Measurements from ENCODE around the gene MIOS. TPM values are rescaled to one million over a fixed set of nuclear protein-coding genes. Genes with fewer than 3 reads are reported as not detected.
A peak's percentile ranks its signal among the peaks of the same experiment; 100 is the strongest.

The MIOS gene
- total and polyA plus RNA-seq, 2 of the 8 experiments (the other 6 are each of a cell fraction or from before 2014, with no cell fraction given): 15.5 to 50.7 TPM

DNA sequence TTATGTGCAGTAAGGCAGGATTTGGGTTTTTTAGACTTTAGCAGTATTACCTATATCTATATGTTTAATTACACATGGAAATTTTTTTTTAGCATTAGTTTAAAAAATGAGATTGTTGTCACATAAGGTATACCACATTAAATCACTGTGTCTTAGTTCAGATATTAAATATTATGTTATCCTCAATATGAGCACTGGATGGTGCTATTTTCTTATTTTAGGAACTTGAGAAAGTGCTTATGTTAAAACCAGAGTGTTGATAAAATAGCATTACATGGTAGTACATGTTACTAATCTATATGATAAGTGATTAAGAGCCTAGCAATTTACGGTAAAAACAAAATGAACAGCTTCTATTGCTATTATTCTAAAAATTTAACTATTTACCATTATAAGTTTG is 28.8 kb downstream of the MIOS start:
- H4K8ac ChIP-seq (ENCODE audit: extremely low read depth, insufficient read depth, low read length): no peak overlapping the region
- no peak overlapping the region for H3K56ac ChIP-seq (replicated peaks; ENCODE audit: insufficient read length, low read depth, low read length)
- no peak for TF ChIP-seq RBBP5 (IDR thresholded peaks at IDR 0.05; ENCODE audit: borderline replicate concordance, low read depth, low read length)
- TF ChIP-seq RAD21 (IDR thresholded peaks at IDR 0.05 in 1 of 2, conservative IDR thresholded peaks at IDR 0.05 in 1 of 2; ENCODE audit: low read depth in 2 of 2, low read length in 2 of 2): 0 out of 4 replicates have a peak, but pooled peaks of 1 of the 2 experiments have one; percentile 1
- no peak for TF ChIP-seq HDAC6 (IDR thresholded peaks at IDR 0.05; ENCODE audit: low read depth, low read length)
- H2BK5ac ChIP-seq (ENCODE audit: low read depth, low read length): no peak overlapping the region
- ChIA-PET CTCF (ENCODE audit: partially characterized antibody) (interaction anchor here (0.6 to 2.4 kb wide), 6 partner anchors 9 to 487 kb away, joined by 3 to 9 read pairs (median 4); no protein-coding TSS in a partner anchor), POLR2A (ENCODE audit: partially characterized antibody) (interaction anchor here (0.8 to 0.9 kb wide), 2 partner anchors 16 to 28 kb away, joined by 3 read pairs; no protein-coding TSS in a partner anchor)
- peaks cover 0 to 2% (median 0%) of the 10 kb centered on the region in 4 experiments; a peak in 1 of 7 replicates for H3K27me3 ChIP-seq (replicated peaks in 1 of 4; ENCODE audit: control insufficient read depth in 3 of 4, extremely low read depth in 1 of 4, insufficient read depth in 3 of 4, low read length in 3 of 4)
- H3K79me2 ChIP-seq (ENCODE audit: control insufficient read depth in 1 of 2, insufficient read depth in 2 of 2, low read length in 2 of 2): no peaks in the 10 kb centered on the region
- no peak overlapping the region for H3K9ac ChIP-seq (replicated peaks in 1 of 4; ENCODE audit: extremely low read depth in 1 of 4, low read depth in 3 of 4, low read length in 3 of 4)
- no peak overlapping the region for H3K4me2 ChIP-seq (ENCODE audit: insufficient read depth in 1 of 2, low read depth in 2 of 2, low read length in 2 of 2)
- H3K27ac ChIP-seq (ENCODE audit: low read depth, low read length): no peak overlapping the region
- no peak overlapping the region for H3K4me3 ChIP-seq (ENCODE audit: extremely low read depth in 1 of 4, insufficient read depth in 2 of 4, low read depth in 3 of 4, low read length in 4 of 4)
- no peak overlapping the region for H2AFZ ChIP-seq (ENCODE audit: low read length)
- no peak overlapping the region for H3K4ac ChIP-seq (replicated peaks; ENCODE audit: insufficient read length, low read depth, low read length)
- DNase-seq (ENCODE audit: low read depth in 1 of 2, low spot score in 2 of 2) (no peak), FAIRE-seq (no peak)
- WGBS, 2 experiments (ENCODE audit: extremely low coverage in 1 of 2, insufficient coverage in 1 of 2, insufficient read length in 1 of 2, insufficient replicate concordance in 2 of 2, low coverage in 1 of 2, low lambda C conversion rate in 2 of 2, missing lambda C conversion rate in 1 of 2): 93% methylated on average over 1 of the region's 1 CpG; no CpG with 5 or more reads in 1 of the 2 experiments
- no peak overlapping the region for H2BK20ac ChIP-seq (ENCODE audit: low read length)
- no peak overlapping the region for H3K14ac ChIP-seq (ENCODE audit: insufficient read length)
- H2BK12ac ChIP-seq (ENCODE audit: low read depth, low read length): no peak overlapping the region
- peaks cover 2 to 3% of the 10 kb centered on the region in 2 experiments; a peak in 1 of 4 replicates for H3K9me3 ChIP-seq (ENCODE audit: insufficient read depth in 2 of 2, low read depth in 1 of 2, low read length in 1 of 2)
- no peaks in the 10 kb centered on the region for H3K79me1 ChIP-seq (ENCODE audit: low read depth, low read length)
- no peak overlapping the region for H2BK120ac ChIP-seq (replicated peaks; ENCODE audit: low read depth, low read length)
- no peak overlapping the region for H4K91ac ChIP-seq (replicated peaks; ENCODE audit: insufficient read length, low read length)
- H3K36me3 ChIP-seq (ENCODE audit: control insufficient read depth in 2 of 4, insufficient read depth in 4 of 4, low read length in 3 of 4): peaks cover 2 to 51% (median 27%) of the 10 kb centered on the region in 4 experiments; a peak in 7 of 8 replicates
- H3K23ac ChIP-seq (ENCODE audit: insufficient read length): no peak overlapping the region
- H4K20me1 ChIP-seq (replicated peaks in 1 of 2; ENCODE audit: control insufficient read depth in 1 of 2, insufficient read depth in 2 of 2, low read length in 2 of 2): no peaks in the 10 kb centered on the region
- H2BK15ac ChIP-seq (ENCODE audit: low read length): no peak overlapping the region
- H4K5ac ChIP-seq (ENCODE audit: insufficient read length, low read depth, low read length): no peak overlapping the region
- H2AK5ac ChIP-seq (ENCODE audit: low read depth, low read length): no peak overlapping the region
- H3K4me1 ChIP-seq (replicated peaks in 1 of 4; ENCODE audit: control insufficient read depth in 3 of 4, insufficient read depth in 4 of 4, low read length in 3 of 4): no peaks in the 10 kb centered on the region
- no peaks in the 10 kb centered on the region for H3K23me2 ChIP-seq (ENCODE audit: low read depth, low read length)
- no peak overlapping the region for H3K18ac ChIP-seq (ENCODE audit: extremely low read depth, low read length)

Data from H1 (cell line).